Naive thymus-derived CD4-positive, alpha-beta T cell (primary cell): Measurements from ENCODE around the gene DYNLT4. TPM values are rescaled to one million over a fixed set of nuclear protein-coding genes. Genes with fewer than 3 reads are reported as not detected.

Source experiments
- ATAC-seq: fragments of 150-1000 bp; cut with Tn5 transposase; 2 replicates; pipeline ENCODE4 v1.10.0; 2021; ENCODE audit warnings: mild to moderate bottlenecking, moderate library complexity
- CTCF ChIA-PET: fragments of 350-600 bp; sonication (Branson Sonifier 250); formaldehyde crosslinking; loops from one replicate; lab custom pipeline; 2021; ENCODE audit warnings: antibody characterized with exemption; lab: Charles Lee
- POLR2A ChIA-PET: fragments of 350-600 bp; sonication (Branson Sonifier 250); formaldehyde crosslinking; loops from one replicate; lab custom pipeline; 2021; ENCODE audit warnings: antibody characterized with exemption, inconsistent platforms; lab: Charles Lee
- DNase-seq, 9 donors: peaks; one replicate each; pipeline versions ENCODE4 v3.0.0 to v3.0.0-alpha.2; 2020 to 2022; ENCODE audit warnings: mixed read lengths in 1 of 9
- H3K27ac ChIP-seq: one replicate; pipeline ENCODE4 v1.7.0; 2013; ENCODE audit warnings: mild to moderate bottlenecking, low read depth, low read length, moderate library complexity
- H3K27me3 ChIP-seq, 2 donors: one replicate each; pipeline ENCODE4 v1.7.0; 2013; ENCODE audit warnings: low read length in 2 of 2, mild to moderate bottlenecking in 2 of 2, moderate library complexity in 2 of 2; ENCODE audit not compliant: control insufficient read depth in 2 of 2, insufficient read depth in 2 of 2
- H3K36me3 ChIP-seq, 3 experiments: 1 replicate in 2 of 3; 2 replicates in 1 of 3; pipeline ENCODE4 v1.7.0; 2013; ENCODE audit warnings: low read length in 3 of 3, mild to moderate bottlenecking in 3 of 3, moderate library complexity in 1 of 3; ENCODE audit not compliant: insufficient read depth in 3 of 3, control insufficient read depth in 2 of 3
- H3K4me1 ChIP-seq, 2 donors: one replicate each; pipeline ENCODE4 v1.7.0; 2013; ENCODE audit warnings: low read length in 2 of 2, mild to moderate bottlenecking in 2 of 2, moderate library complexity in 1 of 2; ENCODE audit not compliant: control insufficient read depth in 2 of 2, insufficient read depth in 2 of 2
- H3K4me3 ChIP-seq: 2 replicates; pipeline ENCODE4 v1.7.0; 2013; ENCODE audit warnings: mild to moderate bottlenecking, low read length
- H3K9me3 ChIP-seq, 3 experiments: 1 replicate in 2 of 3; 2 replicates in 1 of 3; pipeline ENCODE4 v1.7.0; 2013; ENCODE audit warnings: low read length in 3 of 3; ENCODE audit not compliant: control insufficient read depth in 2 of 3
- H3K27ac Mint-ChIP-seq, 9 donors: one replicate each; pipeline ENCODE4 v1.8.0; 2020 to 2022; ENCODE audit warnings: mixed read lengths in 9 of 9, mild to moderate bottlenecking in 8 of 9, moderate library complexity in 5 of 9, inconsistent platforms in 2 of 9
- H3K27me3 Mint-ChIP-seq, 5 donors: one replicate each; pipeline ENCODE4 v1.8.0; 2021 to 2022; ENCODE audit warnings: mixed read lengths in 5 of 5, mild to moderate bottlenecking in 1 of 5
- H3K36me3 Mint-ChIP-seq, 5 donors: one replicate each; pipeline ENCODE4 v1.8.0; 2020 to 2022; ENCODE audit warnings: mixed read lengths in 5 of 5, mild to moderate bottlenecking in 3 of 5, inconsistent platforms in 1 of 5
- H3K4me1 Mint-ChIP-seq, 7 donors: one replicate each; pipeline ENCODE4 v1.8.0; 2020 to 2022; ENCODE audit warnings: mixed read lengths in 7 of 7, mild to moderate bottlenecking in 3 of 7, inconsistent platforms in 1 of 7
- H3K4me3 Mint-ChIP-seq, 10 donors: one replicate each; pipeline ENCODE4 v1.8.0; 2020 to 2022; ENCODE audit warnings: mild to moderate bottlenecking in 10 of 10, mixed read lengths in 10 of 10, moderate library complexity in 6 of 10, inconsistent platforms in 2 of 10
- H3K9me3 Mint-ChIP-seq, 11 donors: one replicate each; pipeline ENCODE4 v1.8.0; 2020 to 2022; ENCODE audit warnings: mixed read lengths in 11 of 11, mild to moderate bottlenecking in 4 of 11, inconsistent platforms in 1 of 11, moderate library complexity in 1 of 11
- intact Hi-C, 2 donors: fragments of 100-400 bp; cut with micrococcal nuclease; formaldehyde crosslinking; loops; one replicate each; pipeline ENCODE4 v1.15.1; 2023
- polyA plus RNA-seq, 2 donors: library from polyadenylated mRNA; unstranded; fragments of 300-500 nt; fragmentation: Illumina TruSeq; gene quantifications; one replicate each; pipeline ENCODE4 v1.2.3, GENCODE V29; 2021
- total RNA-seq, 6 experiments: library from RNA in 5 of 6; stranded (reverse) in 5 of 6; gene quantifications; 1 replicate in 5 of 6; 2 replicates in 1 of 6; pipeline ENCODE4 v1.2.3 and lab custom pipeline; 2021 to 2026

DYNLT4 gene
- total and polyA plus RNA-seq, 7 experiments from 2014 or later = 0.31 to 9.7 (median 0.76) TPM; not detected in 1

GRCh38 chr1:44830900-44831304 lies 23.8 kb upstream of the DYNLT4 start:
- no peaks in the 10 kb centered on the region for H3K4me1 ChIP-seq
- intact Hi-C loops = no loop called here
- Mint-ChIP-seq H3K4me1 (peaks cover 5 to 16% (median 5%) of the 10 kb centered on the region in 7 donors), H3K27ac (peak overlapping the region in 1 of 9 donors; percentile 73), H3K36me3 (no peaks in the 10 kb centered on the region), H3K27me3 (no peaks in the 10 kb centered on the region), H3K9me3 (peaks cover 0 to 1% (median 0%) of the 10 kb centered on the region in 11 donors), H3K4me3 (no peak overlapping the region)
- DNase-seq = no peak
- no peaks in the 10 kb centered on the region for H3K36me3 ChIP-seq
- H3K9me3 ChIP-seq = no peaks in the 10 kb centered on the region
- H3K27me3 ChIP-seq = no peaks in the 10 kb centered on the region
- no peak for ATAC-seq
- ChIA-PET POLR2A (interaction anchor here (1.2 to 14.4 kb wide), 4 partner anchors 10 to 109 kb away, joined by 4 to 709 read pairs (median 8); partner anchors contain the start of genes BTBD19, DYNLT4 and PLK3), CTCF (interaction anchor here (0.5 kb wide), 1 partner anchor 112 kb away, joined by 5 read pairs; no protein-coding TSS in a partner anchor)
- no peak overlapping the region for H3K4me3 ChIP-seq
- H3K27ac ChIP-seq = no peak overlapping the region

- no peaks in the 10 kb centered on the region for H3K9me3 ChIP-seq
- no peaks in the 10 kb centered on the region for H3K36me3 Mint-ChIP-seq
- H3K27me3 Mint-ChIP-seq = no peaks in the 10 kb centered on the region
- H3K9me3 Mint-ChIP-seq = peaks cover 0 to 1% (median 0%) of the 10 kb centered on the region in 11 donors
- H3K4me1 Mint-ChIP-seq = peaks cover 0 to 10% (median 0%) of the 10 kb centered on the region in 7 donors
- peak overlapping the region in 2 of 9 donors; percentile 20 to 23 for H3K27ac Mint-ChIP-seq
- intact Hi-C loops = no loop called here
- H3K4me3 Mint-ChIP-seq = no peak overlapping the region
- H3K4me3 ChIP-seq = no peak overlapping the region
- CTCF ChIA-PET = interaction anchor here (0.6 to 0.9 kb wide), 2 partner anchors 39 to 251 kb away, joined by 3 read pairs; no protein-coding TSS in a partner anchor
- ATAC-seq (no peak), DNase-seq (no peak)
- POLR2A ChIA-PET = interaction anchor here (0.7 to 14.4 kb wide), 5 partner anchors 9 to 108 kb away, joined by 3 to 709 read pairs (median 5); partner anchors contain the start of genes BTBD19, DYNLT4 and PLK3
- H3K27ac ChIP-seq = no peak overlapping the region
- H3K36me3 ChIP-seq = no peaks in the 10 kb centered on the region
- no peaks in the 10 kb centered on the region for H3K4me1 ChIP-seq
- H3K27me3 ChIP-seq = no peaks in the 10 kb centered on the region
Measured at GRCh38 chr1:44829506-44830384, 22.6 kb upstream of the DYNLT4 start.

GRCh38 chr1:44828841-44829440 lies 21.8 kb upstream of the DYNLT4 start:
- peaks cover 0 to 1% (median 0%) of the 10 kb centered on the region in 11 donors for H3K9me3 Mint-ChIP-seq
- ChIA-PET POLR2A (interaction anchor here (0.7 to 14.4 kb wide), 4 partner anchors 8 to 36 kb away, joined by 3 to 709 read pairs (median 4); partner anchors contain the start of genes BTBD19, DYNLT4 and PLK3), CTCF (interaction anchor here (0.6 kb wide), 1 partner anchor 252 kb away, joined by 3 read pairs; no protein-coding TSS in a partner anchor)
- Histone ChIP-seq H3K36me3 (no peaks in the 10 kb centered on the region), H3K4me3 (no peak overlapping the region), H3K27ac (no peak overlapping the region), H3K9me3 (no peaks in the 10 kb centered on the region), H3K4me1 (no peaks in the 10 kb centered on the region), H3K27me3 (no peaks in the 10 kb centered on the region)
- no peaks in the 10 kb centered on the region for H3K36me3 Mint-ChIP-seq
- intact Hi-C loops = no loop called here
- H3K27me3 Mint-ChIP-seq = no peaks in the 10 kb centered on the region
- H3K4me1 Mint-ChIP-seq = peaks cover 0 to 8% (median 0%) of the 10 kb centered on the region in 7 donors
- no peak overlapping the region for H3K27ac Mint-ChIP-seq
- ATAC-seq (no peak), DNase-seq (no peak)
- H3K4me3 Mint-ChIP-seq = no peak overlapping the region

- Histone ChIP-seq H3K27me3 (no peaks in the 10 kb centered on the region), H3K4me3 (no peak overlapping the region), H3K9me3 (no peaks in the 10 kb centered on the region), H3K4me1 (no peaks in the 10 kb centered on the region), H3K36me3 (no peaks in the 10 kb centered on the region), H3K27ac (no peak overlapping the region)
- intact Hi-C loops = no loop called here
- peaks cover 0 to 6% (median 0%) of the 10 kb centered on the region in 7 donors for H3K4me1 Mint-ChIP-seq
- ATAC-seq = no peak
- no peaks in the 10 kb centered on the region for H3K27me3 Mint-ChIP-seq
- H3K9me3 Mint-ChIP-seq = peaks cover 0 to 1% (median 0%) of the 10 kb centered on the region in 11 donors
- H3K4me3 Mint-ChIP-seq = no peak overlapping the region
- no peaks in the 10 kb centered on the region for H3K36me3 Mint-ChIP-seq
- ChIA-PET POLR2A (interaction anchor here (0.7 to 14.4 kb wide), 2 partner anchors 9 to 21 kb away, joined by 5 to 709 read pairs; partner anchors contain the start of genes BTBD19, DYNLT4 and PLK3), CTCF (interaction anchor here (0.7 kb wide), 1 partner anchor 10 kb away, joined by 3 read pairs; no protein-coding TSS in a partner anchor)
- no peak overlapping the region for H3K27ac Mint-ChIP-seq
- DNase-seq = no peak
Measured at GRCh38 chr1:44828003-44828651, 21.0 kb upstream of the DYNLT4 start.

GRCh38 chr1:44827197-44828002 lies 20.2 kb upstream of the DYNLT4 start:
- POLR2A ChIA-PET = interaction anchor here (0.7 to 14.4 kb wide), 3 partner anchors 8 to 96 kb away, joined by 3 to 709 read pairs (median 5); partner anchors contain the start of genes BTBD19, DYNLT4, PLK3 and RNU5D-1
- no peak overlapping the region for H3K4me3 Mint-ChIP-seq
- intact Hi-C loops = no loop called here
- CTCF ChIA-PET = interaction anchor here (0.7 kb wide), 1 partner anchor 9 kb away, joined by 3 read pairs; no protein-coding TSS in a partner anchor
- no peaks in the 10 kb centered on the region for H3K27me3 Mint-ChIP-seq
- peaks cover 0 to 10% (median 0%) of the 10 kb centered on the region in 7 donors for H3K4me1 Mint-ChIP-seq
- no peak overlapping the region for H3K27ac ChIP-seq
- no peaks in the 10 kb centered on the region for H3K27me3 ChIP-seq
- H3K4me3 ChIP-seq = no peak overlapping the region
- DNase-seq (no peak), ATAC-seq (no peak)
- H3K4me1 ChIP-seq = no peaks in the 10 kb centered on the region
- H3K9me3 ChIP-seq = no peaks in the 10 kb centered on the region
- H3K36me3 ChIP-seq = no peaks in the 10 kb centered on the region
- no peak overlapping the region for H3K27ac Mint-ChIP-seq
- H3K36me3 Mint-ChIP-seq = no peaks in the 10 kb centered on the region
- peaks cover 0 to 1% (median 0%) of the 10 kb centered on the region in 11 donors for H3K9me3 Mint-ChIP-seq
